GM12878 (cell line): Measurements from ENCODE around the gene EPM2AIP1. TPM values are rescaled to one million over a fixed set of nuclear protein-coding genes. Genes with fewer than 3 reads are reported as not detected.

Experiments
- ATAC-seq: fragments of 200-7000 bp; cut with Tn5 transposase; 3 replicates; pipeline ENCODE4 v1.9.1; 2020; ENCODE audit warnings: mild to moderate bottlenecking, moderate library complexity
- BruUV-seq: library from RNA; stranded (reverse); fragments of 400-500 nt; replicated peaks from 2 replicates; lab custom pipeline; 2021; lab: Mats Ljungman, UMichigan
- CTCF ChIA-PET: fragments of 300-600 bp; sonication (Branson Sonifier 250); formaldehyde crosslinking; extraction: SDS; loops from one replicate; lab custom pipeline; 2021; ENCODE audit warnings: inconsistent platforms; lab: Yijun Ruan, JAX
- POLR2A ChIA-PET: fragments of 350-600 bp; formaldehyde crosslinking; extraction: SDS; loops from one replicate; lab custom pipeline; 2021; ENCODE audit warnings: inconsistent platforms; lab: Charles Lee
- RAD21 ChIA-PET: fragments of 300-600 bp; sonication (Branson Sonifier 250); formaldehyde crosslinking; loops from one replicate; lab custom pipeline; 2023; ENCODE audit warnings: antibody characterized with exemption; ENCODE audit not compliant: unreplicated experiment; lab: Charles Lee
- SMC1A ChIA-PET: fragments of 300-600 bp; sonication (Branson Sonifier 250); formaldehyde crosslinking; loops from one replicate; lab custom pipeline; 2023; ENCODE audit not compliant: unreplicated experiment, uncharacterized antibody; lab: Charles Lee
- DNase-seq: peaks from one replicate; pipeline ENCODE4 v3.0.0-alpha.2; 2011; ENCODE audit warnings: low read depth, low spot score
- FAIRE-seq: peaks from 3 replicates; lab custom pipeline; 2011; peaks lifted over from hg19 to GRCh38; lab: Jason Lieb, UNC
- H2AFZ ChIP-seq: 2 replicates; pipeline ENCODE4 v1.6.0; 2011; ENCODE audit warnings: low read depth, low read length, control low read depth; ENCODE audit not compliant: control insufficient read depth
- H3K27ac ChIP-seq: 2 replicates; pipeline ENCODE4 v1.5.1; 2011; ENCODE audit warnings: control low read depth; ENCODE audit not compliant: control insufficient read depth, insufficient read depth
- H3K27me3 ChIP-seq, 2 experiments: replicated peaks in 1 of 2; 2 replicates each; pipeline versions ENCODE4 v1.6.0 to v1.6.1; 2011; ENCODE audit warnings: low read length in 1 of 2; ENCODE audit not compliant: control insufficient read depth in 2 of 2, insufficient read depth in 2 of 2
- H3K36me3 ChIP-seq, 2 experiments: 2 replicates each; pipeline ENCODE4 v1.5.1; 2011; ENCODE audit warnings: low read length in 1 of 2; ENCODE audit not compliant: control insufficient read depth in 2 of 2, insufficient read depth in 2 of 2
- H3K4me1 ChIP-seq: 2 replicates; pipeline ENCODE4 v1.6.1; 2011; ENCODE audit warnings: mild to moderate bottlenecking, low read length, moderate library complexity, mixed read lengths; ENCODE audit not compliant: control insufficient read depth, insufficient read depth
- H3K4me2 ChIP-seq: 2 replicates; pipeline ENCODE4 v1.6.0; 2011; ENCODE audit warnings: control low read depth; ENCODE audit not compliant: control insufficient read depth, insufficient read depth
- H3K4me3 ChIP-seq: fragments of 200-600 bp; sonication (generic); 2 replicates; pipeline ENCODE4 v1.5.1; 2016
- H3K79me2 ChIP-seq: 2 replicates; pipeline ENCODE4 v1.6.0; 2011; ENCODE audit warnings: low read length; ENCODE audit not compliant: control insufficient read depth, insufficient read depth
- H3K9ac ChIP-seq: 2 replicates; pipeline ENCODE4 v1.8.0; 2011; ENCODE audit warnings: low read length, control low read depth, mixed read lengths; ENCODE audit not compliant: control insufficient read depth, insufficient read depth
- H3K9me3 ChIP-seq: replicated peaks from 3 replicates; pipeline ENCODE4 v1.5.1; 2011; ENCODE audit warnings: mild to moderate bottlenecking, low read length; ENCODE audit not compliant: control insufficient read depth, insufficient read depth
- H4K20me1 ChIP-seq: 2 replicates; pipeline ENCODE4 v1.6.0; 2011; ENCODE audit not compliant: control insufficient read depth, insufficient read depth
- ASH2L ChIP-seq: fragments of 300-600, 200-600 bp; sonication (generic); IDR thresholded peaks from 2 replicates; pipeline ENCODE4 v1.6.1; 2017; ENCODE audit warnings: low read depth, mild to moderate bottlenecking, borderline replicate concordance
- BACH1 ChIP-seq: fragments of 450-650 bp; IDR thresholded peaks from 2 replicates; pipeline ENCODE4 v1.6.1; 2017; ENCODE audit warnings: mild to moderate bottlenecking, borderline replicate concordance
- CBX3 ChIP-seq: fragments of 200-600 bp; sonication (generic); IDR thresholded peaks from 2 replicates; pipeline ENCODE4 v1.6.1; 2016; ENCODE audit warnings: low read depth, borderline replicate concordance
- CEBPB ChIP-seq, 2 experiments: fragments of 150-350 bp in 1 of 2; IDR thresholded peaks; 2 replicates each; pipeline ENCODE4 v1.6.1; 2012 to 2014; ENCODE audit warnings: low read depth in 2 of 2, low read length in 2 of 2, borderline replicate concordance in 1 of 2, inconsistent platforms in 1 of 2
- CHD4 ChIP-seq: fragments of 200-600 bp; sonication (generic); IDR thresholded peaks from 2 replicates; pipeline ENCODE4 v1.6.1; 2016; ENCODE audit warnings: mild to moderate bottlenecking
- E2F8 ChIP-seq: fragments of 450-650 bp; IDR thresholded peaks from 2 replicates; pipeline ENCODE4 v1.6.1; 2018; ENCODE audit warnings: mild to moderate bottlenecking, low read depth, moderate library complexity; ENCODE audit not compliant: partially characterized antibody
- ELK1 ChIP-seq: IDR thresholded peaks from 2 replicates; pipeline ENCODE4 v1.6.1; 2012; ENCODE audit warnings: low read depth, low read length, improper control_type of control experiment
- EZH2 ChIP-seq: IDR thresholded peaks from 2 replicates; pipeline ENCODE4 v1.6.1; 2012; ENCODE audit warnings: low read depth, mild to moderate bottlenecking, control low read depth, inconsistent platforms, low read length, borderline replicate concordance; ENCODE audit not compliant: control insufficient read depth
- FOS ChIP-seq: IDR thresholded peaks from 3 replicates; pipeline ENCODE4 v1.6.1; 2011; ENCODE audit warnings: borderline replicate concordance; ENCODE audit not compliant: insufficient read length; ENCODE audit errors: extremely low read depth
- IRF3 ChIP-seq: fragments of 450-650 bp; IDR thresholded peaks from 2 replicates; pipeline ENCODE4 v1.6.1; 2014; ENCODE audit warnings: mild to moderate bottlenecking
- KDM1A ChIP-seq: fragments of 200-600 bp; sonication (generic); IDR thresholded peaks from 2 replicates; pipeline ENCODE4 v1.6.1; 2016; ENCODE audit warnings: borderline replicate concordance
- LARP7 ChIP-seq: fragments of 450-650 bp; IDR thresholded peaks from 2 replicates; pipeline ENCODE4 v1.6.1; 2017; ENCODE audit warnings: mild to moderate bottlenecking
- MAX ChIP-seq: IDR thresholded peaks from 2 replicates; pipeline ENCODE4 v1.6.1; 2012; ENCODE audit warnings: low read depth, low read length, improper control_type of control experiment
- RELB ChIP-seq: fragments of 450-650 bp; IDR thresholded peaks from 2 replicates; pipeline ENCODE4 v1.6.1; 2017; ENCODE audit warnings: low read depth, mild to moderate bottlenecking, moderate library complexity
- RUNX3 ChIP-seq: IDR thresholded peaks from 2 replicates; pipeline ENCODE4 v1.6.1; 2012; ENCODE audit warnings: low read length, inconsistent platforms
- ZNF24 ChIP-seq: fragments of 450-650 bp; IDR thresholded peaks from 2 replicates; pipeline ENCODE4 v1.6.1; 2017; ENCODE audit warnings: antibody characterized with exemption, mild to moderate bottlenecking
- WGBS: methylation state at CpG from one replicate; pipeline ENCODE4 v1.1.6; 2016; ENCODE audit warnings: low lambda C conversion rate; ENCODE audit not compliant: insufficient replicate concordance, insufficient coverage; ENCODE audit errors: missing lambda C conversion rate; 5-methylcytosine and 5-hydroxymethylcytosine counted together
- in situ Hi-C: fragments of 300-500 bp; cut with MboI; formaldehyde crosslinking; loops from 9 replicates; pipeline ENCODE4 v1.14.3; 2018; ENCODE audit warnings: mixed read lengths
- intact Hi-C: fragments of 100-400 bp; cut with micrococcal nuclease; formaldehyde crosslinking; loops from one replicate; pipeline ENCODE4 v1.14.2; 2022; ENCODE audit not compliant: unreplicated experiment
- polyA plus RNA-seq, 11 experiments: library from polyadenylated mRNA; depleted of rRNA in 4 of 11; unstranded in 6 of 11; stranded (reverse) in 5 of 11; fragments of >200 nt; fragmentation: Nextera tagmentation in 4 of 11; fragmentation: Illumina TruSeq in 1 of 11; extraction: Ambion mirVana in 4 of 11; extraction: Trizol in 1 of 11; gene quantifications; 1 replicate in 1 of 11; 2 replicates in 10 of 11; pipeline versions ENCODE4 v1.2.1 to v1.2.3, GENCODE V29; 2011 to 2016; ENCODE audit warnings: inconsistent platforms in 2 of 11, missing spikeins in 2 of 11, low read depth in 1 of 11
- total RNA-seq, 4 experiments: library from RNA; depleted of rRNA in 3 of 4; stranded (reverse); fragments of >200 nt in 3 of 4; fragmentation: Illumina TruSeq in 1 of 4; extraction: Trizol in 1 of 4; gene quantifications; 2 replicates each; pipeline versions ENCODE4 v1.2.1 to v1.2.3, GENCODE V29; 2013 to 2021

EPM2AIP1 gene
- total and polyA plus RNA-seq, 10 of the 15 experiments (the other 5 are each of a cell fraction or from before 2014, with no cell fraction given), result 5.5 to 31.9 (median 21.8) TPM

GRCh38 chr3:37024820-37025405 lies 32.0 kb upstream of the EPM2AIP1 start:
- peak; percentile 19 for DNase-seq
- ChIA-PET SMC1A (interaction anchor here (0.7 to 2.2 kb wide), 23 partner anchors 9 to 1090 kb away, joined by 3 to 27 read pairs (median 4); partner anchors contain the start of genes LRRFIP2 and MLH1), RAD21 (interaction anchor here (0.6 to 3.2 kb wide), 20 partner anchors 12 to 1807 kb away, joined by 3 to 17 read pairs (median 4); partner anchors contain the start of genes EPM2AIP1, LRRFIP2 and MLH1), CTCF (interaction anchor here (0.6 to 3.5 kb wide), 27 partner anchors 10 to 422 kb away, joined by 3 to 51 read pairs (median 5); partner anchors contain the start of genes EPM2AIP1 and MLH1), POLR2A (interaction anchor here (0.9 to 1.6 kb wide), 2 partner anchors 31 to 180 kb away, joined by 3 to 6 read pairs; partner anchors contain the start of genes EPM2AIP1 and MLH1)
- no peak overlapping the region for H3K27ac ChIP-seq
- in situ Hi-C loops, result loop anchor here (5.0 kb wide), 1 partner anchor 187 kb away; no protein-coding TSS in a partner anchor
- H4K20me1 ChIP-seq, result peaks cover 2% of the 10 kb centered on the region; the same call in 1 of the 2 replicates
- peaks cover 4% of the 10 kb centered on the region; the same call in 1 of the 2 replicates for H3K4me1 ChIP-seq
- H3K9ac ChIP-seq, result no peak overlapping the region
- no TSS peak for BruUV-seq
- ATAC-seq, result peak; percentile 93
- no peaks in the 10 kb centered on the region for H3K9me3 ChIP-seq
- no peak for FAIRE-seq
- H3K36me3 ChIP-seq, result peaks cover 13 to 21% of the 10 kb centered on the region in 2 experiments
- 97% methylated on average over 3 of the region's 3 CpGs for WGBS
- intact Hi-C loops, result loop anchor here (2.0 kb wide), 1 partner anchor 188 kb away; no protein-coding TSS in a partner anchor
- H3K79me2 ChIP-seq, result no peaks in the 10 kb centered on the region
- H3K4me2 ChIP-seq, result no peak overlapping the region; the same call in 1 of the 2 replicates
- no peaks in the 10 kb centered on the region for H3K27me3 ChIP-seq
- no peak overlapping the region for H3K4me3 ChIP-seq
- no peak overlapping the region for H2AFZ ChIP-seq
- TF ChIP-seq CBX3, result no peak
- no peak for TF ChIP-seq FOS
- no peak for TF ChIP-seq KDM1A
- peak; percentile 55 to 99; a peak in 2 of 4 replicates for TF ChIP-seq CEBPB (IDR thresholded peaks at IDR 0.05; ENCODE audit: borderline replicate concordance in 1 of 2, low read depth in 2 of 2, low read length in 2 of 2)
- TF ChIP-seq LARP7, result no peak
- TF ChIP-seq ZNF24, result peak; percentile 89
- TF ChIP-seq MAX, result no peak
- TF ChIP-seq BACH1, result no peak
- no peak for TF ChIP-seq CHD4
- TF ChIP-seq ELK1, result no peak
- no peak for TF ChIP-seq EZH2
- 0 out of 2 replicates have a peak, but pooled peaks have one; percentile 20 for TF ChIP-seq RUNX3
- no peak for TF ChIP-seq IRF3
- no peak for TF ChIP-seq E2F8
- TF ChIP-seq ASH2L, result no peak
- no peak for TF ChIP-seq RELB
